Left ventricle myocardium superior (tissue), 1 donor: ENCODE results near the gene GPAT2. TPM values are rescaled to one million over a fixed set of nuclear protein-coding genes. Genes with fewer than 3 reads are reported as not detected.
A peak's percentile ranks its signal among the peaks of the same experiment; 100 is the strongest.
"Not testable (repeated sequence)": the region's sequence is repeated elsewhere in the genome, so short reads cannot be mapped to it uniquely, and the experiment has no call there.

ENCODE experiments used
- ATAC-seq: fragments of 200-7000 bp; cut with Tn5 transposase; one replicate; pipeline ENCODE4 v1.9.1; 2020; ENCODE audit warnings: mild to moderate bottlenecking, moderate library complexity
- DNase-seq: peaks from one replicate; pipeline ENCODE4 v3.0.0-alpha.2; 2020
- intact Hi-C: fragments of 100-400 bp; cut with micrococcal nuclease; formaldehyde crosslinking; loops from one replicate; pipeline ENCODE4 v1.11.0; 2022
- total RNA-seq: library from RNA; stranded (reverse); fragmentation: NEBNext Ultra II Directional; extraction: Animal tissue kit (Norgen Biotek cat#: 25700); gene quantifications from one replicate; pipeline ENCODE4 v1.2.1, GENCODE V29; 2021
- donor health status: DM: no; HTN: yes; CAD: no; lungs with severe emphysema.

GPAT2 gene
- total RNA-seq, 1 donor from 2014 or later = 5.5 TPM

- intact Hi-C loops, DNase-seq, ATAC-seq: not testable (repeated sequence)
Observed at GRCh38 chr2:96035554-96035953, 838 bp upstream of the GPAT2 start.

GRCh38 chr2:96033997-96034396, 719 bp downstream of the GPAT2 start:
- DNase-seq, ATAC-seq, intact Hi-C loops: not testable (repeated sequence)

- ATAC-seq = peak; percentile 52
- DNase-seq, intact Hi-C loops: not testable (repeated sequence)
Observed at GRCh38 chr2:96027725-96028325, 6.9 kb downstream of the GPAT2 start.

- intact Hi-C loops, ATAC-seq: not testable (repeated sequence)
- peak; percentile 3 for DNase-seq
Observed at GRCh38 chr2:96025755-96026154, 9.0 kb downstream of the GPAT2 start.

- intact Hi-C loops = no loop called here
- peak; percentile 8 for ATAC-seq
- peak; percentile 53 for DNase-seq
Observed at GRCh38 chr2:96025194-96025492, 9.6 kb downstream of the GPAT2 start.

GRCh38 chr2:96024336-96025193, 10.2 kb downstream of the GPAT2 start:
- intact Hi-C loops = no loop called here
- ATAC-seq = no peak
- DNase-seq = peak; percentile 28

GRCh38 chr2:96023701-96024100, 11.0 kb downstream of the GPAT2 start:
- intact Hi-C loops, DNase-seq, ATAC-seq: not testable (repeated sequence)

- intact Hi-C loops = not testable (repeated sequence)
- ATAC-seq = peak; percentile 89
- peak; percentile 89 for DNase-seq
Observed at GRCh38 chr2:96022701-96023447, 11.8 kb downstream of the GPAT2 start.

GRCh38 chr2:96022126-96022525, 12.6 kb downstream of the GPAT2 start:
- DNase-seq = peak; percentile 25
- intact Hi-C loops, ATAC-seq: not testable (repeated sequence)

- peak; percentile 15 for DNase-seq
- intact Hi-C loops, ATAC-seq: not testable (repeated sequence)
Observed at GRCh38 chr2:96021142-96021541, 13.6 kb downstream of the GPAT2 start.

GRCh38 chr2:96019909-96020590, 14.7 kb downstream of the GPAT2 start:
- DNase-seq = peak; percentile 13
- ATAC-seq, intact Hi-C loops: not testable (repeated sequence)

- intact Hi-C loops, ATAC-seq, DNase-seq: not testable (repeated sequence)
Observed at GRCh38 chr2:96016321-96016720, 18.4 kb downstream of the GPAT2 start.

GRCh38 chr2:96012792-96013264, 21.9 kb downstream of the GPAT2 start:
- ATAC-seq, intact Hi-C loops, DNase-seq: not testable (repeated sequence)

GRCh38 chr2:96012086-96012791, 22.5 kb downstream of the GPAT2 start:
- ATAC-seq, DNase-seq, intact Hi-C loops: not testable (repeated sequence)

- ATAC-seq (peak; percentile 46), DNase-seq (peak; percentile 37)
- intact Hi-C loops = not testable (repeated sequence)
Observed at GRCh38 chr2:96011129-96011455, 23.6 kb downstream of the GPAT2 start.

GRCh38 chr2:96010320-96011128, 24.2 kb downstream of the GPAT2 start:
- ATAC-seq = peak; percentile 99
- intact Hi-C loops = not testable (repeated sequence)
- peak; percentile 99 for DNase-seq

GRCh38 chr2:96009833-96010232, 24.9 kb downstream of the GPAT2 start:
- ATAC-seq (peak; percentile 28), DNase-seq (peak; percentile 26)
- intact Hi-C loops = not testable (repeated sequence)

GRCh38 chr2:96008051-96008450, 26.7 kb downstream of the GPAT2 start:
- DNase-seq, intact Hi-C loops, ATAC-seq: not testable (repeated sequence)
